Activated B cell treated with CpG ODN at 0.5 μM for 24 hours (primary cell): ENCODE measurements around the gene HEBP1. TPM values are rescaled to one million over a fixed set of nuclear protein-coding genes. Genes with fewer than 3 reads are reported as not detected.

Experiments used
- ATAC-seq: fragments of 200-7000 bp; cut with Tn5 transposase; one replicate; pipeline ENCODE4 v1.10.0; 2021; ENCODE audit warnings: low read depth, mild to moderate bottlenecking, moderate library complexity
- CTCF ChIA-PET: fragments of 350-600 bp; sonication (Branson Sonifier 250); formaldehyde crosslinking; loops from one replicate; lab custom pipeline; 2021; ENCODE audit warnings: antibody characterized with exemption; lab: Charles Lee
- POLR2A ChIA-PET: fragments of 350-600 bp; sonication (Branson Sonifier 250); formaldehyde crosslinking; loops from one replicate; lab custom pipeline; 2021; ENCODE audit warnings: antibody characterized with exemption; lab: Charles Lee
- DNase-seq: peaks from one replicate; pipeline ENCODE4 v3.0.0; 2022
- H3K27ac Mint-ChIP-seq: one replicate; pipeline ENCODE4 v1.8.0; 2020; ENCODE audit warnings: mixed read lengths
- H3K27me3 Mint-ChIP-seq: one replicate; pipeline ENCODE4 v1.8.0; 2021; ENCODE audit warnings: mixed read lengths
- H3K36me3 Mint-ChIP-seq: one replicate; pipeline ENCODE4 v1.8.0; 2021; ENCODE audit warnings: low read depth, mixed read lengths
- H3K4me1 Mint-ChIP-seq: one replicate; pipeline ENCODE4 v1.8.0; 2021; ENCODE audit warnings: mixed read lengths
- H3K4me3 Mint-ChIP-seq: one replicate; pipeline ENCODE4 v1.8.0; 2020; ENCODE audit warnings: mild to moderate bottlenecking, mixed read lengths
- H3K9me3 Mint-ChIP-seq: one replicate; pipeline ENCODE4 v1.8.0; 2020; ENCODE audit warnings: mixed read lengths
- intact Hi-C: fragments of 100-400 bp; cut with micrococcal nuclease; formaldehyde crosslinking; loops from one replicate; pipeline ENCODE4 v1.15.1; 2024
- total RNA-seq: library from RNA; stranded (reverse); gene quantifications from 2 replicates; pipeline ENCODE4 v1.2.3, GENCODE V29; 2022
- TF ChIP-seq, protein P1 (sequence below): fragments of 200-600 bp; IDR thresholded peaks from one replicate; pipeline ENCODE4 v1.8.0; 2022; ENCODE audit warnings: antibody characterized with exemption, mild to moderate bottlenecking

HEBP1 gene
- total RNA-seq, 1 donor from 2014 or later = 12.0 TPM

DNA sequence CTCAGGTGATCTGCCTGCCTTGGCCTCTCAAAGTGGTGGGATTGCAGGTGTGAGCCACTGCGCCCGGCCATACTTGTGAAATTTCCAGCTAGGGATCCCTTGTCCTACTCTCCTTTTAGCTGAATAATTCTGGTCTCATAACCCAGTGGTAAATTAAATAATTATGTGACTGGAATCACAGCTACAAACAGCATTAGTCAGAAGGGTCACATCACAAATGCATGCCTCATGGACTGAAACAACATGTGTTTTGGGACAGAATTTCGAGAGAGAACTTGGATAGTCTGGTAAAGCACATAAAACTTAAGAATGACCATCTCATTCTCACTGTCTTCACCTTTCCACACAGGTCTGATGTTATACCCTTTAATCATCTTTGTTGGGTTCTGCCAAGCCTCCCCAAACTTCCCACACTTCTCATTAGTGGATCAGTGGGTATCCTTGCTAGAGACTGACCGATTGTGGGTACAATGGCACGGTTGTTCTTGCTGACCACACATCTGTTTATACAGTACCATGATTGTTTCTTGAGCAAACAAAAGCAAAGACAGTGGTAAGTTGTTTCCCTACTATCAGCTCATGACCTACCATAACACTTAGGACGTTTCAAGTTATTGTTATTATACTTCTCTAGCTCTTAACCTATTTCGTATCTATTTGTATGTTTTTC, 53.2 kb downstream of the HEBP1 start:
- DNase-seq (no peak), ATAC-seq (no peak)
- Mint-ChIP-seq H3K9me3 (no peaks in the 10 kb centered on the region), H3K4me1 (no peaks in the 10 kb centered on the region), H3K36me3 (no peaks in the 10 kb centered on the region), H3K4me3 (no peak overlapping the region), H3K27me3 (peaks cover 11% of the 10 kb centered on the region), H3K27ac (no peak overlapping the region)
- POLR2A ChIA-PET = interaction anchor here (0.7 kb wide), 1 partner anchor 255 kb away, joined by 4 read pairs; no protein-coding TSS in a partner anchor
- TF ChIP-seq, protein P1, sequence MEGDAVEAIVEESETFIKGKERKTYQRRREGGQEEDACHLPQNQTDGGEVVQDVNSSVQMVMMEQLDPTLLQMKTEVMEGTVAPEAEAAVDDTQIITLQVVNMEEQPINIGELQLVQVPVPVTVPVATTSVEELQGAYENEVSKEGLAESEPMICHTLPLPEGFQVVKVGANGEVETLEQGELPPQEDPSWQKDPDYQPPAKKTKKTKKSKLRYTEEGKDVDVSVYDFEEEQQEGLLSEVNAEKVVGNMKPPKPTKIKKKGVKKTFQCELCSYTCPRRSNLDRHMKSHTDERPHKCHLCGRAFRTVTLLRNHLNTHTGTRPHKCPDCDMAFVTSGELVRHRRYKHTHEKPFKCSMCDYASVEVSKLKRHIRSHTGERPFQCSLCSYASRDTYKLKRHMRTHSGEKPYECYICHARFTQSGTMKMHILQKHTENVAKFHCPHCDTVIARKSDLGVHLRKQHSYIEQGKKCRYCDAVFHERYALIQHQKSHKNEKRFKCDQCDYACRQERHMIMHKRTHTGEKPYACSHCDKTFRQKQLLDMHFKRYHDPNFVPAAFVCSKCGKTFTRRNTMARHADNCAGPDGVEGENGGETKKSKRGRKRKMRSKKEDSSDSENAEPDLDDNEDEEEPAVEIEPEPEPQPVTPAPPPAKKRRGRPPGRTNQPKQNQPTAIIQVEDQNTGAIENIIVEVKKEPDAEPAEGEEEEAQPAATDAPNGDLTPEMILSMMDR = no peak
- intact Hi-C loops = no loop called here
- CTCF ChIA-PET = no interaction called here

DNA sequence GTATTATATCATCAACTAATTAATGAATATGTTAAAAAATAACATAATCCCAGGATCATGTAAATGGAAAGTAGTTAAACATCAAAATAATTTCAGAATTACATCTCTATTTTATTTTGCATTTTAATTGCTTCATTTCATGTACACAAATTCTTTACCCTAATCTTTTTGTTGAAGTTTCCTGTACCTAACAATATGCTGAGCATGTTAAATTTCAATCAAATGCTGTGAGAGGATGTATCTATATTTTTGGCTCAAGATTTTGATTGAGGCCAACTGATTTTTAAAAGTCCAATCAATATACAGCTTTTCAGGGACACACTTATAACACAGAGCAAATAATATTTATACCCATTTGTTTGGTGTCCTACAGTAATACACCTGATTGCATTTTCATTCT, 54.5 kb downstream of the HEBP1 start:
- H3K4me3 Mint-ChIP-seq = no peak overlapping the region
- H3K36me3 Mint-ChIP-seq = no peaks in the 10 kb centered on the region
- peaks cover 11% of the 10 kb centered on the region for H3K27me3 Mint-ChIP-seq
- ATAC-seq = no peak
- intact Hi-C loops = no loop called here
- CTCF ChIA-PET = no interaction called here
- TF ChIP-seq, protein P1 = no peak
- no peak for DNase-seq
- no peaks in the 10 kb centered on the region for H3K4me1 Mint-ChIP-seq
- POLR2A ChIA-PET = no interaction called here
- no peak overlapping the region for H3K27ac Mint-ChIP-seq
- H3K9me3 Mint-ChIP-seq = no peaks in the 10 kb centered on the region

DNA sequence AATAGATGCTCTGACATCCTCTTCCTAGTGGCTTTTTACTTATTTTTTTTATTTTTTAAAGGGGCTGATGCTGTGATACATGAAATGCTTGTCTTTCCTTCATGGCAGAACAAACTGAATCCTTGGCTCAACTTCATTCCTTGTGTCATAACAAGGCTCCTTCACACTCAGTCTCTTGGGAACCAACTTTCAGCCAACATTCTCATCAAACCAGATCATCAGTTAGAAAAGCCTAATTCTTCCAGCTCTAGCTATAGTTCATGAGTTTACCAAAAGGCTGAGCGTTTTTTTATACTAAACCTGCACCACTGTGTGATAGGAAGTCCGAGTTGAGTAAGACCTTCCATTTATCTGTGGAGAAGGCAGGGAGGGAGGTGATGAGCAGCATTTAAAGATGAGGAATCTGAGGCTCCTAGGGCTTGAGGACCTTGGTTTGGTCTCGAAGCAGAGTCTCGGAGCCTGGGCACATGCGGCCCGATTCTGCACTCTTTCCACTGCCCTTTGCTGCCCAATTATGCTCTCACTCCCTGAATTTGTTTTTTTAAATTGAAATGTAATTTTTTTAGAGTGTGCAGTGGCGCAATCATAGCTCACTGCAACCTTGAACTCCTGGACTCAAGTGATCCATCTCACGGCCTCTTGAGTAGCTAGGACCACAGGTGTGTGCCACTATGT, 56.3 kb downstream of the HEBP1 start:
- Mint-ChIP-seq H3K27me3 (peaks cover 2% of the 10 kb centered on the region), H3K36me3 (no peaks in the 10 kb centered on the region), H3K9me3 (no peaks in the 10 kb centered on the region), H3K4me3 (no peak overlapping the region), H3K27ac (no peak overlapping the region), H3K4me1 (no peaks in the 10 kb centered on the region)
- CTCF ChIA-PET = no interaction called here
- intact Hi-C loops = no loop called here
- DNase-seq = no peak
- POLR2A ChIA-PET = no interaction called here
- TF ChIP-seq, protein P1 = no peak
- no peak for ATAC-seq

DNA sequence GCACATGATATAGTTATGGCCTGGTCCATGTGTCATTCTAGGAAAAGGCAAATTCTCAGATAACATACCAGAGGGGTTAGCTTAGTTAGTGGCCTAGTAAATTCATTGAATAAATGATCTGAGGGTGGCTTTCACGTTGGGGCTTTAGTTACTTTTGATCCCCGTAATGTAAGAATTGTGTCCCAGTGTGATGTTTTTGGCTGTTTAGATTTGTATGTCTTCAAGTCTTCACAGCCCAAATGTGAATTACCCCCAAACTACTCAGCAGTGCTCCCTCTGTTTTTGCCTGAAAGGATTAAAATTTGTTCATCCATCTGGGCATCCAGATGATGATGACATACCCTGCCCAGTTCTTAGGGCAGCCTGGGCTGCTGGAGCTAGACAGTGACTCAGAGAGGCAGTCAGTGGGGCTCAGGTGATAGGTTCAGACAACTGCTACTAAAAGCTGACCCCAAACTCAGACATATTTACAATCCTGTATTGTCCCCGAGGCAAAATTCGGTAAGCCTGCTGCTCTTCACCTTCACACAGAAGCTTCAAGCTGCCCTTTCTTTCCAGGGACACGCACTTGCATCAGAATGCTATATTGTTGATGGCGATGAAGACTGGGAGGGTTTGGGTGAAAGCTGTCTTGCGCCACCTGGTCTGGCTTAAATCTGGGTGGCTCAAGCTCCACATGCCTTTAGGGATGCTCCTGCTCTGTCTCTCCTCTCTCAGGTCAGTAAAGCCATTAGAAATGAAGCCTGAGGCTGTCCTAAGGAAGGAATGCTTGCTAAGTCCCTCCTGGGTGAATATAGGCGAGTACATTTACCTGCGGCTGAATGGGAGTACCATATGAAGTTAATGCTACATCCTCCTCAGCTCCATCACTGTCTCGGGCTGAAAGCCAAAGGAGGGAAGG, 58.4 kb downstream of the HEBP1 start:
- intact Hi-C loops = no loop called here
- Mint-ChIP-seq H3K27me3 (peaks cover 10% of the 10 kb centered on the region), H3K4me3 (no peak overlapping the region), H3K4me1 (no peaks in the 10 kb centered on the region), H3K9me3 (no peaks in the 10 kb centered on the region), H3K27ac (no peak overlapping the region), H3K36me3 (no peaks in the 10 kb centered on the region)
- TF ChIP-seq, protein P1 = no peak
- POLR2A ChIA-PET = no interaction called here
- ATAC-seq = no peak
- CTCF ChIA-PET = interaction anchor here (1.1 to 1.3 kb wide), 2 partner anchors 25 to 154 kb away, joined by 3 to 4 read pairs; no protein-coding TSS in a partner anchor
- no peak for DNase-seq

DNA sequence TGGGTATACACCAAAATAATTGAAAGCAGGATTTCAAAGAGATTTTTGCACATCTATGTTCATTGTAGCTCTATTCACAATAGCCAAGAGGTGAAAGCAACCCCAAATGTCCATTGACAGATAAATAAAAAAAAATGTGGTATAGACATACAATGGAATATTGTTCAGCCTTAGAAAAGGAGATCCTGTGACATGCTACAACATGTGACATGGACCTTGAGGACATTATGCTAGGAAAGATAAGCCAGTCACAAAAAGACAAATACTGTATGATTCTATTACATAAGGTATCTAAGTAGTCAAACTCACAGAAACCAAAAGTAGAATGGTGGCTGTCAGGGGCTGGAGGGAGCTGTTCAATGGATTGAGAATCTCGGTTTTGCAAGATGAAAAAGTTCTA, 60.2 kb downstream of the HEBP1 start:
- H3K4me1 Mint-ChIP-seq = no peaks in the 10 kb centered on the region
- H3K27me3 Mint-ChIP-seq = peaks cover 10% of the 10 kb centered on the region
- DNase-seq (no peak), ATAC-seq (no peak)
- H3K36me3 Mint-ChIP-seq = no peaks in the 10 kb centered on the region
- CTCF ChIA-PET = no interaction called here
- intact Hi-C loops = no loop called here
- TF ChIP-seq, protein P1 = no peak
- POLR2A ChIA-PET = no interaction called here
- no peaks in the 10 kb centered on the region for H3K9me3 Mint-ChIP-seq
- no peak overlapping the region for H3K4me3 Mint-ChIP-seq
- no peak overlapping the region for H3K27ac Mint-ChIP-seq
